Hepatocyte (in vitro differentiated cells): ENCODE measurements around the gene MAD1L1. TPM values are rescaled to one million over a fixed set of nuclear protein-coding genes. Genes with fewer than 3 reads are reported as not detected.

ENCODE experiments used
- DNase-seq: peaks from one replicate; pipeline ENCODE4 v3.0.0-alpha.2; 2016; ENCODE audit warnings: low spot score
- H2AFZ ChIP-seq: fragments of 200-600 bp; sonication (generic); 2 replicates; pipeline ENCODE4 v1.6.0; 2016; ENCODE audit warnings: antibody characterized with exemption, mild to moderate bottlenecking
- H3K27ac ChIP-seq: fragments of 200-600 bp; sonication (generic); 2 replicates; pipeline ENCODE4 v1.5.1; 2016; ENCODE audit warnings: mild to moderate bottlenecking
- H3K27me3 ChIP-seq: fragments of 200-600 bp; sonication (generic); 2 replicates; pipeline ENCODE4 v1.6.1; 2016
- H3K36me3 ChIP-seq: fragments of 200-600 bp; sonication (generic); replicated peaks from 2 replicates; pipeline ENCODE4 v1.5.1; 2016; ENCODE audit warnings: low read depth; ENCODE audit not compliant: insufficient read depth
- H3K4me1 ChIP-seq: fragments of 200-600 bp; sonication (generic); 2 replicates; pipeline ENCODE4 v1.5.1; 2016; ENCODE audit warnings: mild to moderate bottlenecking, moderate library complexity; ENCODE audit not compliant: insufficient read depth
- H3K4me2 ChIP-seq: fragments of 200-600 bp; sonication (generic); 2 replicates; pipeline ENCODE4 v1.6.0; 2016
- H3K4me3 ChIP-seq: fragments of 200-600 bp; sonication (generic); 2 replicates; pipeline ENCODE4 v1.5.1; 2016; ENCODE audit warnings: mild to moderate bottlenecking
- H3K79me2 ChIP-seq: fragments of 200-600 bp; sonication (generic); 2 replicates; pipeline ENCODE4 v1.6.0; 2017; ENCODE audit warnings: mild to moderate bottlenecking
- H3K9me2 ChIP-seq: fragments of 200-600 bp; sonication (generic); replicated peaks from 2 replicates; pipeline ENCODE4 v1.6.0; 2017; ENCODE audit warnings: mild to moderate bottlenecking; ENCODE audit not compliant: insufficient read depth
- H3K9me3 ChIP-seq: fragments of 200-600 bp; sonication (generic); 2 replicates; pipeline ENCODE4 v1.5.1; 2016; ENCODE audit warnings: low read depth, mild to moderate bottlenecking
- H4K20me1 ChIP-seq: fragments of 200-600 bp; sonication (generic); 2 replicates; pipeline ENCODE4 v1.6.0; 2016; ENCODE audit warnings: mild to moderate bottlenecking; ENCODE audit not compliant: insufficient read depth, poor library complexity, severe bottlenecking
- CTCF ChIP-seq: fragments of 200-600 bp; sonication (generic); IDR thresholded peaks from 2 replicates; pipeline ENCODE4 v1.5.1; 2016; ENCODE audit warnings: antibody characterized with exemption, mild to moderate bottlenecking; ENCODE audit not compliant: poor library complexity
- EZH2 ChIP-seq: fragments of 200-600 bp; sonication (generic); IDR thresholded peaks from 2 replicates; pipeline ENCODE4 v1.6.1; 2016; ENCODE audit warnings: antibody characterized with exemption, mild to moderate bottlenecking, borderline replicate concordance
- EZH2phosphoT487 ChIP-seq: fragments of 200-600 bp; sonication (generic); IDR thresholded peaks from one replicate; pipeline ENCODE4 v1.6.1; 2018; ENCODE audit warnings: antibody characterized with exemption, mild to moderate bottlenecking, low read depth, moderate library complexity; ENCODE audit not compliant: unreplicated experiment, severe bottlenecking
- WGBS: methylation state at CpG from one replicate; pipeline ENCODE4 v1.1.6; 2016; ENCODE audit warnings: low lambda C conversion rate; ENCODE audit errors: missing lambda C conversion rate; 5-methylcytosine and 5-hydroxymethylcytosine counted together
- polyA plus RNA-seq: library from polyadenylated mRNA; unstranded; fragments of >200 nt; fragmentation: Nextera tagmentation; extraction: Ambion mirVana; gene quantifications from 2 replicates; pipeline ENCODE4 v1.2.1, GENCODE V29; 2016
- total RNA-seq: library from RNA; depleted of rRNA; stranded (reverse); fragments of >200 nt; gene quantifications from 2 replicates; pipeline ENCODE4 v1.2.3, GENCODE V29; 2014

The MAD1L1 gene
- total and polyA plus RNA-seq, 2 experiments from 2014 or later, result 30.7 to 31.0 TPM

GRCh38 chr7:1814089-1814811, 418.5 kb downstream of the MAD1L1 start:
- TF ChIP-seq EZH2phosphoT487 (no peak), EZH2 (no peak), CTCF (no peak)
- peaks cover 16% of the 10 kb centered on the region for H3K4me1 ChIP-seq
- WGBS, result 98% methylated on average over 22 of the region's 22 CpGs

GRCh38 chr7:1813394-1814088, 419.2 kb downstream of the MAD1L1 start:
- Histone ChIP-seq H3K4me2 (no peak overlapping the region), H3K79me2 (no peaks in the 10 kb centered on the region), H3K4me1 (peaks cover 16% of the 10 kb centered on the region), H2AFZ (no peak overlapping the region), H3K36me3 (no peaks in the 10 kb centered on the region), H3K27me3 (no peaks in the 10 kb centered on the region), H3K4me3 (no peak overlapping the region), H3K9me2 (no peaks in the 10 kb centered on the region), H4K20me1 (no peaks in the 10 kb centered on the region), H3K9me3 (no peaks in the 10 kb centered on the region), H3K27ac (no peak overlapping the region)
- no peak for DNase-seq
- TF ChIP-seq CTCF (no peak), EZH2phosphoT487 (no peak), EZH2 (no peak)
- 94% methylated on average over 16 of the region's 18 CpGs for WGBS

More at GRCh38 chr7:1814089-1814811, 418.5 kb downstream of the MAD1L1 start:
- no peaks in the 10 kb centered on the region for H3K36me3 ChIP-seq
- H3K9me2 ChIP-seq, result no peaks in the 10 kb centered on the region
- no peaks in the 10 kb centered on the region for H3K9me3 ChIP-seq
- no peak for DNase-seq
- H3K27ac ChIP-seq, result no peak overlapping the region
- no peak overlapping the region for H2AFZ ChIP-seq
- H3K79me2 ChIP-seq, result no peaks in the 10 kb centered on the region
- H3K4me2 ChIP-seq, result no peak overlapping the region
- H3K27me3 ChIP-seq, result no peaks in the 10 kb centered on the region
- H4K20me1 ChIP-seq, result no peaks in the 10 kb centered on the region
- no peak overlapping the region for H3K4me3 ChIP-seq

- TF ChIP-seq EZH2, result no peak
- peak; percentile 46 for TF ChIP-seq CTCF
- Histone ChIP-seq H4K20me1 (no peaks in the 10 kb centered on the region), H3K4me2 (no peak overlapping the region), H3K9me3 (no peaks in the 10 kb centered on the region), H3K4me1 (peaks cover 16% of the 10 kb centered on the region), H3K36me3 (no peaks in the 10 kb centered on the region), H3K9me2 (no peaks in the 10 kb centered on the region), H3K27me3 (no peaks in the 10 kb centered on the region), H2AFZ (no peak overlapping the region), H3K4me3 (no peak overlapping the region), H3K27ac (no peak overlapping the region), H3K79me2 (no peaks in the 10 kb centered on the region)
- WGBS, result 70% methylated on average over 33 of the region's 33 CpGs
- peak; percentile 46 for DNase-seq
Measured at GRCh38 chr7:1812509-1813393, 420.0 kb downstream of the MAD1L1 start.
